GM12878 (cell line): ENCODE data around the gene IL18R1. TPM values are rescaled to one million over a fixed set of nuclear protein-coding genes. Genes with fewer than 3 reads are reported as not detected.

Experiments
- ATAC-seq: fragments of 200-7000 bp; cut with Tn5 transposase; 3 replicates; pipeline ENCODE4 v1.9.1; 2020; ENCODE audit warnings: mild to moderate bottlenecking, moderate library complexity
- BruUV-seq: library from RNA; stranded (reverse); fragments of 400-500 nt; replicated peaks from 2 replicates; lab custom pipeline; 2021; lab: Mats Ljungman, UMichigan
- CTCF ChIA-PET: fragments of 300-600 bp; sonication (Branson Sonifier 250); formaldehyde crosslinking; extraction: SDS; loops from one replicate; lab custom pipeline; 2021; ENCODE audit warnings: inconsistent platforms; lab: Yijun Ruan, JAX
- POLR2A ChIA-PET: fragments of 350-600 bp; formaldehyde crosslinking; extraction: SDS; loops from one replicate; lab custom pipeline; 2021; ENCODE audit warnings: inconsistent platforms; lab: Charles Lee
- RAD21 ChIA-PET: fragments of 300-600 bp; sonication (Branson Sonifier 250); formaldehyde crosslinking; loops from one replicate; lab custom pipeline; 2023; ENCODE audit warnings: antibody characterized with exemption; ENCODE audit not compliant: unreplicated experiment; lab: Charles Lee
- SMC1A ChIA-PET: fragments of 300-600 bp; sonication (Branson Sonifier 250); formaldehyde crosslinking; loops from one replicate; lab custom pipeline; 2023; ENCODE audit not compliant: unreplicated experiment, uncharacterized antibody; lab: Charles Lee
- DNase-seq: peaks from one replicate; pipeline ENCODE4 v3.0.0-alpha.2; 2011; ENCODE audit warnings: low read depth, low spot score
- FAIRE-seq: peaks from 3 replicates; lab custom pipeline; 2011; peaks lifted over from hg19 to GRCh38; lab: Jason Lieb, UNC
- H2AFZ ChIP-seq: 2 replicates; pipeline ENCODE4 v1.6.0; 2011; ENCODE audit warnings: low read depth, low read length, control low read depth; ENCODE audit not compliant: control insufficient read depth
- H3K27ac ChIP-seq: 2 replicates; pipeline ENCODE4 v1.5.1; 2011; ENCODE audit warnings: control low read depth; ENCODE audit not compliant: control insufficient read depth, insufficient read depth
- H3K27me3 ChIP-seq, 2 experiments: replicated peaks in 1 of 2; 2 replicates each; pipeline versions ENCODE4 v1.6.0 to v1.6.1; 2011; ENCODE audit warnings: low read length in 1 of 2; ENCODE audit not compliant: control insufficient read depth in 2 of 2, insufficient read depth in 2 of 2
- H3K36me3 ChIP-seq, 2 experiments: 2 replicates each; pipeline ENCODE4 v1.5.1; 2011; ENCODE audit warnings: low read length in 1 of 2; ENCODE audit not compliant: control insufficient read depth in 2 of 2, insufficient read depth in 2 of 2
- H3K4me1 ChIP-seq: 2 replicates; pipeline ENCODE4 v1.6.1; 2011; ENCODE audit warnings: mild to moderate bottlenecking, low read length, moderate library complexity, mixed read lengths; ENCODE audit not compliant: control insufficient read depth, insufficient read depth
- H3K4me2 ChIP-seq: 2 replicates; pipeline ENCODE4 v1.6.0; 2011; ENCODE audit warnings: control low read depth; ENCODE audit not compliant: control insufficient read depth, insufficient read depth
- H3K4me3 ChIP-seq: fragments of 200-600 bp; sonication (generic); 2 replicates; pipeline ENCODE4 v1.5.1; 2016
- H3K79me2 ChIP-seq: 2 replicates; pipeline ENCODE4 v1.6.0; 2011; ENCODE audit warnings: low read length; ENCODE audit not compliant: control insufficient read depth, insufficient read depth
- H3K9ac ChIP-seq: 2 replicates; pipeline ENCODE4 v1.8.0; 2011; ENCODE audit warnings: low read length, control low read depth, mixed read lengths; ENCODE audit not compliant: control insufficient read depth, insufficient read depth
- H3K9me3 ChIP-seq: replicated peaks from 3 replicates; pipeline ENCODE4 v1.5.1; 2011; ENCODE audit warnings: mild to moderate bottlenecking, low read length; ENCODE audit not compliant: control insufficient read depth, insufficient read depth
- H4K20me1 ChIP-seq: 2 replicates; pipeline ENCODE4 v1.6.0; 2011; ENCODE audit not compliant: control insufficient read depth, insufficient read depth
- CEBPB ChIP-seq, 2 experiments: fragments of 150-350 bp in 1 of 2; IDR thresholded peaks; 2 replicates each; pipeline ENCODE4 v1.6.1; 2012 to 2014; ENCODE audit warnings: low read depth in 2 of 2, low read length in 2 of 2, borderline replicate concordance in 1 of 2, inconsistent platforms in 1 of 2
- CHD1 ChIP-seq: IDR thresholded peaks from 2 replicates; pipeline ENCODE4 v1.6.1; 2012; ENCODE audit warnings: low read depth, low read length, improper control_type of control experiment
- CREB1 ChIP-seq: IDR thresholded peaks from 2 replicates; pipeline ENCODE4 v1.6.1; 2012; ENCODE audit warnings: low read depth, mild to moderate bottlenecking, inconsistent platforms
- EED ChIP-seq: sonication (generic); IDR thresholded peaks from 2 replicates; pipeline ENCODE4 v1.6.1; 2016; ENCODE audit warnings: antibody characterized with exemption, low read depth
- FOXM1 ChIP-seq: IDR thresholded peaks from 2 replicates; pipeline ENCODE4 v1.6.1; 2012; ENCODE audit warnings: low read depth, mild to moderate bottlenecking, inconsistent platforms, low read length, moderate library complexity
- MTA2 ChIP-seq: fragments of 450-650 bp; IDR thresholded peaks from 2 replicates; pipeline ENCODE4 v1.6.1; 2016; ENCODE audit warnings: low read depth, mild to moderate bottlenecking, moderate library complexity
- MXI1 ChIP-seq: fragments of 150-350 bp; IDR thresholded peaks from 2 replicates; pipeline ENCODE4 v1.6.1; 2011; ENCODE audit warnings: low read depth, mild to moderate bottlenecking, inconsistent platforms, low read length, improper control_type of control experiment
- MYB ChIP-seq: fragments of 150-350 bp; IDR thresholded peaks from 2 replicates; pipeline ENCODE4 v1.6.1; 2014; ENCODE audit warnings: mild to moderate bottlenecking, low read depth, low read length, borderline replicate concordance
- NR2C2 ChIP-seq: IDR thresholded peaks from 2 replicates; pipeline ENCODE4 v1.6.1; 2011; ENCODE audit warnings: borderline replicate concordance, low read depth; ENCODE audit not compliant: control insufficient read depth, insufficient read length
- NRF1 ChIP-seq: conservative IDR thresholded peaks from 2 replicates; pipeline ENCODE4 v1.6.1; 2011; ENCODE audit warnings: mild to moderate bottlenecking, low read depth, low read length, improper control_type of control experiment
- SRF ChIP-seq, 2 experiments: IDR thresholded peaks; 2 replicates each; pipeline ENCODE4 v1.6.1; 2011; ENCODE audit warnings: low read depth in 2 of 2, low read length in 2 of 2, mild to moderate bottlenecking in 1 of 2, moderate library complexity in 1 of 2
- STAT1 ChIP-seq: fragments of 450-650 bp; conservative IDR thresholded peaks from 2 replicates; pipeline ENCODE4 v1.6.1; 2014; ENCODE audit warnings: antibody characterized with exemption, mild to moderate bottlenecking
- TAF1 ChIP-seq: IDR thresholded peaks from 2 replicates; pipeline ENCODE4 v1.6.1; 2011; ENCODE audit warnings: mild to moderate bottlenecking, low read depth, low read length, borderline replicate concordance
- ZNF384 ChIP-seq: IDR thresholded peaks from 2 replicates; pipeline ENCODE4 v1.6.1; 2012; ENCODE audit warnings: low read depth, mild to moderate bottlenecking, low read length, improper control_type of control experiment, borderline replicate concordance
- WGBS: methylation state at CpG from one replicate; pipeline ENCODE4 v1.1.6; 2016; ENCODE audit warnings: low lambda C conversion rate; ENCODE audit not compliant: insufficient replicate concordance, insufficient coverage; ENCODE audit errors: missing lambda C conversion rate; 5-methylcytosine and 5-hydroxymethylcytosine counted together
- in situ Hi-C: fragments of 300-500 bp; cut with MboI; formaldehyde crosslinking; loops from 9 replicates; pipeline ENCODE4 v1.14.3; 2018; ENCODE audit warnings: mixed read lengths
- intact Hi-C: fragments of 100-400 bp; cut with micrococcal nuclease; formaldehyde crosslinking; loops from one replicate; pipeline ENCODE4 v1.14.2; 2022; ENCODE audit not compliant: unreplicated experiment
- polyA plus RNA-seq, 11 experiments: library from polyadenylated mRNA; depleted of rRNA in 4 of 11; unstranded in 6 of 11; stranded (reverse) in 5 of 11; fragments of >200 nt; fragmentation: Nextera tagmentation in 4 of 11; fragmentation: Illumina TruSeq in 1 of 11; extraction: Ambion mirVana in 4 of 11; extraction: Trizol in 1 of 11; gene quantifications; 1 replicate in 1 of 11; 2 replicates in 10 of 11; pipeline versions ENCODE4 v1.2.1 to v1.2.3, GENCODE V29; 2011 to 2016; ENCODE audit warnings: inconsistent platforms in 2 of 11, missing spikeins in 2 of 11, low read depth in 1 of 11
- total RNA-seq, 4 experiments: library from RNA; depleted of rRNA in 3 of 4; stranded (reverse); fragments of >200 nt in 3 of 4; fragmentation: Illumina TruSeq in 1 of 4; extraction: Trizol in 1 of 4; gene quantifications; 2 replicates each; pipeline versions ENCODE4 v1.2.1 to v1.2.3, GENCODE V29; 2013 to 2021
- TF ChIP-seq, protein P1 (sequence below): IDR thresholded peaks from 2 replicates; pipeline ENCODE4 v1.6.1; 2011; ENCODE audit warnings: mild to moderate bottlenecking, low read depth, low read length, moderate library complexity; ENCODE audit not compliant: insufficient replicate concordance
- TF ChIP-seq, protein P2 (sequence below): IDR thresholded peaks from 2 replicates; pipeline ENCODE4 v1.6.1; 2011; ENCODE audit warnings: low read depth, low read length, improper control_type of control experiment, borderline replicate concordance
- TF ChIP-seq, protein P3 (sequence below): fragments of 450-650 bp; IDR thresholded peaks from 2 replicates; pipeline ENCODE4 v1.6.1; 2017; ENCODE audit warnings: mild to moderate bottlenecking, moderate library complexity

Gene IL18R1
- total and polyA plus RNA-seq, 10 of the 15 experiments (the other 5 are each of a cell fraction or from before 2014, with no cell fraction given), result 3.5 to 15.5 (median 11.1) TPM

DNA sequence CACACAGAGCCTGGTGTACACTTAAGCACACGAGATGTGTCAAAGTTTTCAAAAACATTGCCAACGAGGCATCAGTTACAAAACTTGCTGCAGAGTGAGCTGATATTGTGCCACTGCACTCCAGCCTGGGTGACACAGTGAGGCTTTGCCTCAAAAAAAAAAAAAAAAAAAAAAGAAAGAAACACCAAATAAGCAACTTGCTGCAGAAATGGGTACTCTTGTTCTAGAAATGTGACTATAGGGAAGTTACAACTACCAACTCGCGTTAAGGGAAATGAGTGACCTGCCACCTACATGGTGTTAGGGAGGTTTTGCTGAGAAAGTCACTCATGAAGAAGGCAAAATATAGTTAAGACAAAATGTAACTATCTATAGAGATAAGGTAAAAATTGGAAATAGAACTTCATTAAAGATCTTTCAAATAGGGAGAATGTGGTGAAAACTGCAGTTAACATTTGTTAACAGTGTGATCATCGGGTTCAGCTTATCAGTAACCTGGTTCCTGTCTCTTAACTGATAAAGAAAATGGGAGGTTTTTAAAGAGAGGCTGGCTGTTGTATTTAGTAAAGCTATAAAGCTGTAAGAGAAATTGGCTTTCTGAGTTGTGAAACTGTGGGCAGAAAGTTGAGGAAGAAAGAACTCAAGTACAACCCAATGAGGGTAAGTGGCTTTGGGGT, 44.5 kb upstream of the IL18R1 start, which contains the start of gene IL1RL1:
Gene IL1RL1, plus strand, starts transcription at position 600 of the 677 bp plus-strand sequence. CDS start 26,702 bp downstream, outside the sequence.
- Histone ChIP-seq H3K27ac (no peak within 1 kb of the TSS), H3K4me2 (no peak within 1 kb of the TSS), H3K27me3 (no peaks in the 10 kb centered on the region), H4K20me1 (no peaks in the 10 kb centered on the region; the same call in 1 of the 2 replicates), H3K9me3 (no peaks in the 10 kb centered on the region), H2AFZ (no peak within 1 kb of the TSS), H3K36me3 (no peaks in the 10 kb centered on the region), H3K79me2 (no peaks in the 10 kb centered on the region), H3K9ac (no peak within 1 kb of the TSS), H3K4me1 (no peaks in the 10 kb centered on the region), H3K4me3 (no peak within 1 kb of the TSS)
- DNase-seq (no peak), ATAC-seq (no peak), FAIRE-seq (no peak)
- POLR2A ChIA-PET, result no interaction called here
- intact Hi-C loops (no loop called here), in situ Hi-C loops (no loop called here)
- CTCF ChIA-PET, result interaction anchor here (1.0 kb wide), 2 partner anchors 9 to 133 kb away, joined by 3 read pairs; no protein-coding TSS in a partner anchor
- SMC1A ChIA-PET, result interaction anchor here (1.2 kb wide), 1 partner anchor 20 kb away, joined by 5 read pairs; no protein-coding TSS in a partner anchor
- 40% methylated on average over 5 of the region's 5 CpGs for WGBS
- RAD21 ChIA-PET, result interaction anchor here (0.6 kb wide), 1 partner anchor 105 kb away, joined by 3 read pairs; no protein-coding TSS in a partner anchor
- no TSS peak for BruUV-seq
- TF ChIP-seq, protein P1, sequence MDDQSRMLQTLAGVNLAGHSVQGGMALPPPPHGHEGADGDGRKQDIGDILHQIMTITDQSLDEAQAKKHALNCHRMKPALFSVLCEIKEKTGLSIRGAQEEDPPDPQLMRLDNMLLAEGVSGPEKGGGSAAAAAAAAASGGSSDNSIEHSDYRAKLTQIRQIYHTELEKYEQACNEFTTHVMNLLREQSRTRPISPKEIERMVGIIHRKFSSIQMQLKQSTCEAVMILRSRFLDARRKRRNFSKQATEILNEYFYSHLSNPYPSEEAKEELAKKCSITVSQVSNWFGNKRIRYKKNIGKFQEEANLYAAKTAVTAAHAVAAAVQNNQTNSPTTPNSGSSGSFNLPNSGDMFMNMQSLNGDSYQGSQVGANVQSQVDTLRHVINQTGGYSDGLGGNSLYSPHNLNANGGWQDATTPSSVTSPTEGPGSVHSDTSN, result no peak
- TF ChIP-seq STAT1, result no peak
- no peak for TF ChIP-seq MTA2
- no peak for TF ChIP-seq MYB
- TF ChIP-seq CEBPB (IDR thresholded peaks at IDR 0.05; ENCODE audit: borderline replicate concordance in 1 of 2, low read depth in 2 of 2, low read length in 2 of 2), result no peak
- no peak for TF ChIP-seq TAF1
- TF ChIP-seq CHD1, result no peak
- TF ChIP-seq, protein P2, sequence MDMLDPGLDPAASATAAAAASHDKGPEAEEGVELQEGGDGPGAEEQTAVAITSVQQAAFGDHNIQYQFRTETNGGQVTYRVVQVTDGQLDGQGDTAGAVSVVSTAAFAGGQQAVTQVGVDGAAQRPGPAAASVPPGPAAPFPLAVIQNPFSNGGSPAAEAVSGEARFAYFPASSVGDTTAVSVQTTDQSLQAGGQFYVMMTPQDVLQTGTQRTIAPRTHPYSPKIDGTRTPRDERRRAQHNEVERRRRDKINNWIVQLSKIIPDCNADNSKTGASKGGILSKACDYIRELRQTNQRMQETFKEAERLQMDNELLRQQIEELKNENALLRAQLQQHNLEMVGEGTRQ, result no peak
- no peak for TF ChIP-seq ZNF384
- TF ChIP-seq NRF1, result no peak
- TF ChIP-seq SRF (IDR thresholded peaks at IDR 0.05; ENCODE audit: low read depth in 2 of 2, low read length in 2 of 2), result no peak
- no peak for TF ChIP-seq NR2C2
- TF ChIP-seq CREB1, result no peak
- TF ChIP-seq, protein P3, sequence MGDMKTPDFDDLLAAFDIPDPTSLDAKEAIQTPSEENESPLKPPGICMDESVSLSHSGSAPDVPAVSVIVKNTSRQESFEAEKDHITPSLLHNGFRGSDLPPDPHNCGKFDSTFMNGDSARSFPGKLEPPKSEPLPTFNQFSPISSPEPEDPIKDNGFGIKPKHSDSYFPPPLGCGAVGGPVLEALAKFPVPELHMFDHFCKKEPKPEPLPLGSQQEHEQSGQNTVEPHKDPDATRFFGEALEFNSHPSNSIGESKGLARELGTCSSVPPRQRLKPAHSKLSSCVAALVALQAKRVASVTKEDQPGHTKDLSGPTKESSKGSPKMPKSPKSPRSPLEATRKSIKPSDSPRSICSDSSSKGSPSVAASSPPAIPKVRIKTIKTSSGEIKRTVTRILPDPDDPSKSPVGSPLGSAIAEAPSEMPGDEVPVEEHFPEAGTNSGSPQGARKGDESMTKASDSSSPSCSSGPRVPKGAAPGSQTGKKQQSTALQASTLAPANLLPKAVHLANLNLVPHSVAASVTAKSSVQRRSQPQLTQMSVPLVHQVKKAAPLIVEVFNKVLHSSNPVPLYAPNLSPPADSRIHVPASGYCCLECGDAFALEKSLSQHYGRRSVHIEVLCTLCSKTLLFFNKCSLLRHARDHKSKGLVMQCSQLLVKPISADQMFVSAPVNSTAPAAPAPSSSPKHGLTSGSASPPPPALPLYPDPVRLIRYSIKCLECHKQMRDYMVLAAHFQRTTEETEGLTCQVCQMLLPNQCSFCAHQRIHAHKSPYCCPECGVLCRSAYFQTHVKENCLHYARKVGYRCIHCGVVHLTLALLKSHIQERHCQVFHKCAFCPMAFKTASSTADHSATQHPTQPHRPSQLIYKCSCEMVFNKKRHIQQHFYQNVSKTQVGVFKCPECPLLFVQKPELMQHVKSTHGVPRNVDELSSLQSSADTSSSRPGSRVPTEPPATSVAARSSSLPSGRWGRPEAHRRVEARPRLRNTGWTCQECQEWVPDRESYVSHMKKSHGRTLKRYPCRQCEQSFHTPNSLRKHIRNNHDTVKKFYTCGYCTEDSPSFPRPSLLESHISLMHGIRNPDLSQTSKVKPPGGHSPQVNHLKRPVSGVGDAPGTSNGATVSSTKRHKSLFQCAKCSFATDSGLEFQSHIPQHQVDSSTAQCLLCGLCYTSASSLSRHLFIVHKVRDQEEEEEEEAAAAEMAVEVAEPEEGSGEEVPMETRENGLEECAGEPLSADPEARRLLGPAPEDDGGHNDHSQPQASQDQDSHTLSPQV, result no peak
- TF ChIP-seq FOXM1, result no peak
- no peak for TF ChIP-seq MXI1
- TF ChIP-seq EED, result no peak
